Heart right ventricle (tissue), 16 donors: ENCODE data around the gene SHANK2. TPM values are rescaled to one million over a fixed set of nuclear protein-coding genes. Genes with fewer than 3 reads are reported as not detected.

Source experiments
- ATAC-seq, 8 donors: fragments of 200-7000 bp; cut with Tn5 transposase; one replicate each; pipeline ENCODE4 v1.9.1; 2020; ENCODE audit warnings: mild to moderate bottlenecking in 8 of 8, moderate library complexity in 8 of 8, moderate number of reproducible peaks in 1 of 8
- DNase-seq, 2 donors: peaks; one replicate each; pipeline ENCODE4 v3.0.0-alpha.2; 2020
- H3K27ac ChIP-seq, 10 donors: fragments of 200-600 bp; sonication (generic) in 2 of 10; one replicate each; pipeline versions ENCODE4 v1.5.0 to v1.8.0; 2020 to 2022; ENCODE audit warnings: mild to moderate bottlenecking in 3 of 10
- H3K27me3 ChIP-seq, 7 donors: fragments of 200-600 bp; one replicate each; pipeline ENCODE4 v1.8.0; 2021 to 2022; ENCODE audit warnings: mild to moderate bottlenecking in 2 of 7
- H3K36me3 ChIP-seq, 9 donors: fragments of 200-600 bp; sonication (generic) in 1 of 9; one replicate each; pipeline versions ENCODE4 v1.5.0 to v1.8.0; 2020 to 2022; ENCODE audit warnings: mild to moderate bottlenecking in 2 of 9
- H3K4me1 ChIP-seq, 9 donors: fragments of 200-600 bp; sonication (generic) in 1 of 9; one replicate each; pipeline versions ENCODE4 v1.5.0 to v1.8.0; 2020 to 2022; ENCODE audit warnings: mild to moderate bottlenecking in 4 of 9
- H3K4me3 ChIP-seq, 10 donors: fragments of 200-600 bp; sonication (generic) in 2 of 10; one replicate each; pipeline versions ENCODE4 v1.5.0 to v1.8.0; 2020 to 2022; ENCODE audit warnings: mild to moderate bottlenecking in 7 of 10, moderate library complexity in 2 of 10
- H3K9me3 ChIP-seq, 11 donors: fragments of 200-600 bp in 10 of 11; sonication (generic) in 2 of 11; one replicate each; pipeline versions ENCODE4 v1.5.0 to v1.8.0; 2013 to 2022; ENCODE audit warnings: mild to moderate bottlenecking in 2 of 11, control low read depth in 1 of 11, moderate library complexity in 1 of 11
- CTCF ChIP-seq, 9 donors: fragments of 200-600 bp; sonication (generic) in 2 of 9; IDR thresholded peaks; one replicate each; pipeline versions ENCODE4 v1.5.0 to v1.8.0; 2021 to 2022; ENCODE audit warnings: antibody characterized with exemption in 9 of 9, mild to moderate bottlenecking in 5 of 9, moderate library complexity in 1 of 9
- WGBS, 2 donors: extraction: QIAGEN DNeasy Blood & Tissue Kit; methylation state at CpG; one replicate each; pipeline ENCODE4 v1.1.7; 2013; ENCODE audit warnings: inconsistent platforms in 1 of 2; 5-methylcytosine and 5-hydroxymethylcytosine counted together
- intact Hi-C, 10 donors: fragments of 100-400 bp; cut with DNase I; formaldehyde crosslinking; loops; one replicate each; pipeline versions ENCODE4 v1.11.1 to v1.14.2; 2022
- polyA plus RNA-seq, 2 donors: library from polyadenylated mRNA; stranded (reverse); fragments of 200-250 nt; gene quantifications; one replicate each; pipeline ENCODE4 v1.2.3, GENCODE V29; 2013
- total RNA-seq, 10 donors: library from RNA; stranded (reverse); fragmentation: NEBNext Ultra II Directional in 3 of 10; extraction: Animal tissue kit (Norgen Biotek cat#: 25700) in 3 of 10; gene quantifications; one replicate each; pipeline versions ENCODE4 v1.2.1 to v1.2.4, GENCODE V29; 2021 to 2023
- donor health status: Arrhythmogenic right ventricular cardiomyopathy.
- donor health status: ischemic (EF 13 %, LVEDD 7.1; RV severe dilation, severe dysfunction).
- donor health status: healthy with polysubstance abuse.
- donor health status: DM: no; HTN: yes; CAD: no.
- donor health status: DM: no; HTN: no; CAD: no.
- donor health status: ischemic (EF 25% LVEDD 6.9; RV normal size, moderate dysfunction).
- donor health status: ischemic (EF 25% LVEDD 5.7; RV mildly dilated, moderate dysfunction).
- donor health status: healthy.
- donor health status: DM: yes; HTN: yes; CAD: no.
- donor health status: Ischemic cardiomyopathy.
- donor health status: ischemic (EF 35%, LVEDD 5.7; RV mildly dilated, moderate dysfunction).
- donor health status: nonischemic (EF 11% LVEDD 7.7; RV severe dilation, severe dysfunction).
- donor health status: DM: yes; HTN: yes; CAD: no.
- donor health status: PGD.
- donor health status: ischemic (EF 29% LVEDD 5.4; RV normal size, mild dysfunction).
- donor health status: nonischemic (EF 23%, LVEDD 6.1; RV moderate dilation, normal function).

SHANK2 gene
- total and polyA plus RNA-seq, 12 donors: under 0.01 to 0.71 (median 0.44) TPM; not detected in 2

GRCh38 chr11:71251761-71252268 is 562 bp downstream of the SHANK2 start:
- no peak for ATAC-seq
- Histone ChIP-seq H3K9me3 (no peaks in the 10 kb centered on the region), H3K36me3 (no peaks in the 10 kb centered on the region), H3K27ac (no peak overlapping the region), H3K27me3 (peaks cover 17 to 95% (median 91%) of the 10 kb centered on the region in 7 donors), H3K4me3 (peak overlapping the region in 9 of 10 donors; percentile 1 to 43 (median 37)), H3K4me1 (peaks cover 4 to 23% (median 12%) of the 10 kb centered on the region in 9 donors)
- peak in 1 of 2 donors; percentile 19 for DNase-seq
- TF ChIP-seq CTCF (IDR thresholded peaks at IDR 0.05): peak in 6 of 9 donors; percentile 27 to 39 (median 34)
- intact Hi-C loops: no loop called here
- 0 to 1% methylated on average over 46 to 58 of the region's 59 CpGs for WGBS, 2 donors

DNA sequence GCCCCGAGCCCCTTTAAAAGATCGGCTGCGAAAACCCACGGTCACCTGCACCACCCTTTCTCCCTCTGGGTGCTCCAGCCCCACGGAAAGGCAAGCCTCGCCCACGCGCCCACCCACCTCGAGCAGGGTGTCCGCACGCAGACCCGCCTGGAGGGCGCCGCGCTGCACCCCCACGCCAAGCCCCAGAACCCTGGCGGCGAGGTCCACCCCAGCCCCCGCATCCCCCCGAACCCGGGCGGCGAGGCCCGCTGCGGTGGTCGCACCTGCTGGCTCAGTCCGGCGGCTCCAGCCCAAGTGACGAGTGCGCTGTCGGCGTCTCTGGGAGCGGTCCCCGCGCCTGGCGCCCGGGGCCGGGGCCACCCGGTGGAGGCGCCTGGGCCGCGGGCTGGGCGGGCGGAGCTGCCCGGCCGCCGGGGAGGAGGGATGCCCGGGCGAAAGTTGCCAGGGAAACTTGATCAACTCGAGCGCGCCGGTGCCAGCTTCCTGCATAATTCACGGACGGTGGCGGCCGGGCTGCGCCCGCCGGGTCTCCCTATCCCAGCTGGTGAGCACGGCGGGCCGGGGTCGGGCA is 1.1 kb downstream of the SHANK2 start:
- no peak for TF ChIP-seq CTCF (IDR thresholded peaks at IDR 0.05)
- peaks cover 17 to 98% (median 94%) of the 10 kb centered on the region in 7 donors for H3K27me3 ChIP-seq
- ATAC-seq (no peak), DNase-seq (peak in 1 of 2 donors; percentile 14)
- H3K4me1 ChIP-seq: peaks cover 4 to 23% (median 12%) of the 10 kb centered on the region in 9 donors
- no peaks in the 10 kb centered on the region for H3K9me3 ChIP-seq
- peak overlapping the region in 3 of 10 donors; percentile 37 to 41 (median 38) for H3K4me3 ChIP-seq
- no peaks in the 10 kb centered on the region for H3K36me3 ChIP-seq
- WGBS, 2 donors: 1 to 2% methylated on average over 54 to 64 of the region's 64 CpGs
- intact Hi-C loops: no loop called here
- no peak overlapping the region for H3K27ac ChIP-seq

- Histone ChIP-seq H3K36me3 (no peaks in the 10 kb centered on the region), H3K27me3 (peaks cover 17 to 98% (median 91%) of the 10 kb centered on the region in 7 donors), H3K4me3 (peak overlapping the region in 1 of 10 donors; percentile 38), H3K9me3 (no peaks in the 10 kb centered on the region), H3K4me1 (peaks cover 4 to 23% (median 12%) of the 10 kb centered on the region in 9 donors), H3K27ac (no peak overlapping the region)
- no peak for DNase-seq
- no peak for ATAC-seq
- intact Hi-C loops: no loop called here
- TF ChIP-seq CTCF (IDR thresholded peaks at IDR 0.05): no peak
- WGBS, 2 donors: 9 to 16% methylated on average over 27 of the region's 27 CpGs
Measured at GRCh38 chr11:71250523-71251150, 1.7 kb downstream of the SHANK2 start.

DNA sequence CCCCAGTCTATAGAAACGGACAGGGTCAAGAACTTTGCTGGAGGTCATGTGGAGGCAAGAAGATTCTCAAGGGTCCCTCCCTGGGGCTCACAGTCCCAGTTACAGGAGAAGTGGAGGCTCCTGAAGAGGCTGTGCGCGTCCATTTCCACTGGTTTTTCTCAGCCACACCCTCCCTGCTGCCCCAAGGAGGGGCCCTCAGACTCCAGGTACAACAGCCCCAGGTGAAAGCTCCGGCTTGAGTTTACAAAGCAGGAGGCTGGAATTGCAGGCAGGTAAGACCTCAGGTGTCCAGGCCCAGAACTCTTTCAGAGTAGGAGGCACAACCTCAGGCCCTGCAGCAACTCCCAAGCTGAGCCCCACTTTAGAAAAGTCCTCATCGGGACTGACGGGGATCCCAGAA is 3.1 kb downstream of the SHANK2 start:
- H3K4me1 ChIP-seq: peaks cover 4 to 23% (median 12%) of the 10 kb centered on the region in 9 donors
- intact Hi-C loops: no loop called here
- no peak overlapping the region for H3K4me3 ChIP-seq
- no peaks in the 10 kb centered on the region for H3K9me3 ChIP-seq
- H3K27me3 ChIP-seq: peaks cover 17 to 99% (median 91%) of the 10 kb centered on the region in 7 donors
- 69 to 70% methylated on average over 6 of the region's 6 CpGs for WGBS, 2 donors
- no peak for ATAC-seq
- H3K27ac ChIP-seq: no peak overlapping the region
- TF ChIP-seq CTCF (IDR thresholded peaks at IDR 0.05): no peak
- no peaks in the 10 kb centered on the region for H3K36me3 ChIP-seq
- no peak for DNase-seq
